HG03025 (cell line): ENCODE measurements around the gene ESRP2.
A peak's percentile ranks its signal among the peaks of the same experiment; 100 is the strongest.

Experiments
- ATAC-seq: cut with Tn5 transposase; IDR thresholded peaks from one replicate; pipeline ENCODE4 v1.9.1; 2021; ENCODE audit warnings: mild to moderate bottlenecking, moderate library complexity; ENCODE audit not compliant: unreplicated experiment, low FRiP score

The ESRP2 gene

GRCh38 chr16:68235887-68236136 lies at the start of gene ESRP2:
ESRP2 (minus strand) TSS chr16:68236127; CDS start chr16:68236045, 82 bp downstream.
- ATAC-seq, result no peak

DNA sequence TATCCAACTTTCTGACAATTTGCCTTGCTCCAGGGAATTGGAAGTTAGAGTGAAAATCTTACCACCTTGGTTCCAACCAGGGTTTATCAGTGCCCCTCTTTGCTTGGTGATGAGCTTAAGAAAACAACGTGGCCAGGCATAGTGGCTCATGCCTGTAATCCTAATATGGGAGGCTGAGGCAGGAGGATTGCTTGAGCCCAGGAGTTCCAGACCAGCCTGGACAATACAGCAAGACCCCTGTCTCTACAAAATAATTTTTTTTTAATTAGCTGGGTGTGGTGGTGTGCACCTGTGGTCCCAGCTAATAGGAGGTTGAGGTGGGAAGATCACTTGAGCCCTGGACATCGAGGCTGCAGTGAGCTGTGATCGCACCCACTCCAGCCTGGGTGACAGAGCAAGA lies 49.8 kb upstream of the ESRP2 start:
- no peak for ATAC-seq

- peak; percentile 46 for ATAC-seq
These were observed 48.9 kb upstream of the ESRP2 start for GRCh38 chr16:68284847-68285246.

GRCh38 chr16:68283801-68284598 lies 48.1 kb upstream of the ESRP2 start:
- ATAC-seq, result no peak

DNA sequence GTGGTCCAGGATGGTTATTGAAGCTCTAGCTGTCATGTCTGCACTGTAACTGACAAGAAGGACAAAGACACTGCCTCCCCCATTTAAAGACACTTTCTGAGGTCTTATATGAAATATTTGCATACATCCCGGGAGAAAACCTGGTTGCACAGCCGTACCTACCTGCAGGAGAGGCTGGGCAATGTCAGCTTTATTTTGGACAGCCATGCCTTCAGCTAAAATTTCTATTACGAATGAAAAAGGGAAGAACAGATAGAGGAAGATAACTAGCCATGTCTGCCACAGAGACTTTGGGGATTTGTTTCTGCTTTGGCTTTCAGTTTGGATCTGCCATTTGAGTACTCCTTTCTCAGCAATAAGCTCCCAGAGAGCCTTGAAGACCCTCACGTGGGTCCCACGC lies 47.4 kb upstream of the ESRP2 start:
- ATAC-seq, result no peak

GRCh38 chr16:68282064-68282452 lies 46.1 kb upstream of the ESRP2 start:
- ATAC-seq, result no peak

- ATAC-seq, result no peak
These were observed 45.6 kb upstream of the ESRP2 start for GRCh38 chr16:68281368-68282063.

DNA sequence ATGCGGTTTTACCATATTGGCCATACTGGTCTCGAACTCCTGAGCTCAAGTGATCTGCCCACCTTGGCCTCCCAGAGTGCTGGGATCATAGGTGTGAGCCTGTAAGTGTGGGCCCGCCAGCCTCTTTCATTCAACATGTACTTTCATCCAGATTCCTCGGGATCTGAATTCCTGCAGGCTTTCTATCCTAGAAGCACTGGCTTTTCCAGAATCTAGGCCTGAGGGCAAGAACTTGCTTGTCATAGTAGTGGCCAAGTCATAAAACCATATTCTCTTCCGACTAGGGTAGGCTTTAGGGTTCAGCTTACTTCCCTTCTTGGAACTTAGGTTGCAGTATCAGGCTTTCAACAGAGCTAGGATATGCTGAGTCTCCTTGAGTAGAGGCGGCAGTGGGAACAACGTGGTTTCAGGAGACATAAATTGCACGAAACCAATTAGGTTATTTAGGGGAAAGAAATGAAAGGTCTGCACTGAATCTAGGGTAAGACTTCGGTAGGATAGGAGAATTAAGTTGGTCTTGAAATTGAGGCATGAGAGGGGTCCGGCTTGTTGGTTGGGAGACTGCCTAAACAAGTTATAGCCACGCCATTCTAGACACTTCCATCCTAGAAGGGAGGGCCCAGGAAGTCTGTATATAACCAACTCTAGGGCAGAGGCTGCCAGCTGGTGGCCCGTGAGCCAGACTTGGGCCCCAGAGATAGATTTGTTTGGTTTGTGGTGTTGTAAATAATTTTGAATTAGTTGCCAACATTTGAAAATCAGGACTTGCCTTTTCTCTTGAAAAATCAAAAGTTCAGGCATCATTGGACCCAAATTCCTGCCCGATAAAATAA lies 44.0 kb upstream of the ESRP2 start:
- ATAC-seq, result no peak

DNA sequence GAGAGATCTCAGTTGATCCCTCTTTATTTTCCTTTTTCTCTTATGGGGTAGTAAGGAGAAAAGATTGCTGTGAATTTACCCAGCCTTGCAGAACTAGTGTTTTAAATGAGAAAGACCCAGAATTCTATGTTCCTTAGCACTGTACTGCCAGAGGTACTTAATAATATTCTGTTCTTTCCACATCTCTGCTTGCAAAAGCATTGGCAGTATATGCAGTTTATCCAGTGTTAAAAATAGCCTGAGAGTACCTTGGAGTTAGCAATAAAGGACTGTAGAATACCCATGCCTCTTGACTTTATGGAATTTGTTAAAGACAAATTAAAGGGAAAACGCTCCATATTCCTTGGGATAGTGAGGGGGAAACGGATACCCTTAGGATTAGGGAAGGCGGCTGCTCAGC lies 40.3 kb upstream of the ESRP2 start:
- ATAC-seq, result no peak

DNA sequence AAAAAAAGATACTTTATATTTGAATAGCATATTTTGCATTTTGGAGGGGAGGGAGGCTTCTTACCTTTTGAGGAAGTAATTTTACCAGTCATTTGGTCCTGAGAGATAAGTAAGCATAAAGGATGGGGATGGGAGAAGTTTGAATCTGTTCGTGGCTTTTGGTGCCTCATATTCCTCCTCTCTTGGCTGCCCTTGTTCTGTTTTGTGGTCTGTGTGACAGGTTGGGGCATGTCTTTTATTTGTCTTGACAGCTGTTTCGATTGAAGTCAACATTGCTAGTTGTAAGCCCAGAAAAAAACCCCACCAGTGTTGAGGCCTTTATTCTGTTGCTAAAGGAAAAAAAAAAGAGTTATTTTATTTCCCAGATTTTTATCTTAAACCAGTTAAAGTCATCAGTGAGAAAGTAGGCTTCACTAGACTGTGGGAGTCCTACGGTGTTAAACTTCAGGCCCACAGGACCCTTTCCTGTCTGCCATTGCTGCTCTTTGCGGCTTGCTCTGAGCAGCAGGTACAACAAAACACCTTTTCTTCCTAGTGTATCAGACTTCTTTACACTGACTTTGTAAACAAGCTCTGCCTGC lies 39.8 kb upstream of the ESRP2 start:
- ATAC-seq, result no peak

DNA sequence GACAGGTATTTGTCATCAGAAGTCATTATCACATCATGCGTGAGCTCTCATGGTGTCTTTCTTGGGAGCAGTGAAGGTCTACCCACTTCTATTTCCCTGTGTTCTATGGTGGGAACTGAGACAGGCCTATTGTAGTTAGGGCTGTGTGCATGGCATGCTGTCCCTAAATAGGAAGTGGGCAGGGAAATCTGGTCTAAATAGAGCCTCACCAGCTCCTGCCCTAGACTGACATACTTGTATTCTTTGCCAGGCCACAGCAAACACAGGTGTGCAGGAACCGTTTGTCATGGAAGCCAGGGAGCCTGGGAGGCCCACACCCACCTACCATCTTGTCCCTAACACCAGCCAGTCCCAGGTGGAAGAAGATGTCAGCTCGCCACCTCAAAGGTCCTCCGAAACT lies 38.5 kb upstream of the ESRP2 start:
- ATAC-seq, result no peak

DNA sequence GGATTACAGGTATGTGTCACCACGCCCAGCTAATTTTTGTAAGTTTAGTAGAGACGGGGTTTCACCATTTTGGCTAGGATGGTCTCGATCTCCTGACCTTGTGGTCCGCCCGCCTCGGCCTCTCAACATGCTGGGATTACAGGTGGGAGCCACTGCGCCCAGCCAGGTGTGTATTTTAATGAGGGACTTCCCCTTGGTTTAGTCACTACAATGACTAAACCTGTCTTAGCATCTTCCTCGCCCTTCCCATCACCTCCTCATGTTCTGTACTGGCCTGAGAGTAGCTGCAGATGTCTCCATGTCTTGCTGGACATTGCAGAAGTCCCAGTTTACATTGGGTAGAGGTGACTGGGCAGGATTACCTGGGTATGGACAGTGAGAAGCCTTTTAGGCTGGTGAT lies 38.0 kb upstream of the ESRP2 start:
- ATAC-seq, result no peak

DNA sequence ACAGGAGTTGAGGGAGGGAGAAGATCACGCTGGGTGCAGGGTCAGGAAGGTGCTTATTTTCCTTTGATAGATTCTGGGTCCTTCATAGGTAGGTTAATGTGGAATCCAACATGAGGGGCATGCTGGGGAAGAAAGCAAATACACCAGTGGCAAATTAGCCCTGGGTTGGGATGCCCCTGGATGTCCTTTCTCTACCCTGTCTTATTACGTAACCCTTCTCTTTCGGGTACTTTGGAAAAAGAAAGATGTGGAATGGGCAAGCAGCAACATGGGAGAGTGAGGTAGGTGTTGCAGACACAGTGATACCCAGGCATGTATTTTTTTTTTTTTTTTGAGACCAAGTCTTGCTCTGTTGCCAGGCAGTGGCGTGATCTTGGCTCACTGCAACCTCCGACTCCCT lies 37.5 kb upstream of the ESRP2 start:
- ATAC-seq, result no peak

- no peak for ATAC-seq
These were observed 36.7 kb upstream of the ESRP2 start for GRCh38 chr16:68272507-68273209.

DNA sequence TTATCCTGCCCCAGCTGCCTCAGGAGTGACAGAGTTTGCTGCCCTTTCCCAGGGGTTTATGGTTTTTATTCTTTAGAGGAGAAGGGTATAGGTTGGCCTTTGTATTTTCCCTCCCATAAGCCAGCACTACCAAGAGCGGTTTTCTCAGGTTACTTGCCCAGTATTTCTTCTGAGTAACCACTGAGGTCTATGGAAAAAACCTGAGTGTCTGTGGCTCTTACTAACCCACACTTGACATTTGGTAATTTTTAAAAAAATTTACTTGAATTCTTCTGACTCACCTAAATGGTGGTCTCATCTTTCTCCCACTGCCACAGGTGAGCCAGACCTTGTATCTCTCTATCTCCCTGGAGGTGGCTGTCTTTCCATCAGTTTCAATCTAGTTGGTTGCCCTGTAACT lies 34.4 kb upstream of the ESRP2 start:
- ATAC-seq, result no peak

- no peak for ATAC-seq
These were observed 33.9 kb upstream of the ESRP2 start for GRCh38 chr16:68269793-68270192.

DNA sequence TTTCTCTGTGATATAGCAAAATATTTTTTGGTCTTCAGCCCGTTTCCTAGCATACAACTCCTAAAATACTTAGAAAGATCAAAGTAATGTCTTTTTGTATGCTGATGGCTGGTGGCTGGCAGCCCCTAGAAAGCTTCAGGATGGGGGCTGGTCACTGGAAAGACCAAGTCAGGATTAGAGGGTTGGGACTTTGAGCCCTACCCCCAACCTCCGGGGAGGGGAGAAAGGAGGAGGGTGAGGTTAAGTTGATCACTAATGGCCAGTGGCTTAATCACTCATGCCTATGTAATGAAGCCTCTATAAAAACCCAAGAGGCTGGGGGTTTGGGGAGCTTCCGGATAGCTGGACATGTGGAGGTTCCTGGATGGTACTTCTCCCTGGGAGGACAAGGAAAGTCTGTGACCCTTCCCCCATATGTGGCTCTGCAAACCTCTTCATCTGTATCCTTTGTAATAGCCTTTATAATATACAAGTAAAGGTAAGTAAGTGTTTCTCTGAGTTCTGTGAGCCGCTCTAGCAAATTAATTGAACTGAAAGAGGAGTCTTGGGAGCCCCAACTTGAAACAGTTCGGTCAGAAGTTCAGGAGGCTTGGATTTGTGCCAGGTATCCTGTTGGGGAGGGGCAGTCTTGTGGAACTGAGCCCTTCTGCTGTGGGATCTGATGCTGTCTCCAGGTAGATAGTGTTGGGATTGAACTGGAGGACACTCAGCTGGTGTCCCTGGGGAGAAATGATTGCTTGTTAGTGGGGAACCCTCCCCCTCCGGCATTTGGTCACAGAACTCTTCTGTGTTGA lies 31.9 kb upstream of the ESRP2 start:
- no peak for ATAC-seq

DNA sequence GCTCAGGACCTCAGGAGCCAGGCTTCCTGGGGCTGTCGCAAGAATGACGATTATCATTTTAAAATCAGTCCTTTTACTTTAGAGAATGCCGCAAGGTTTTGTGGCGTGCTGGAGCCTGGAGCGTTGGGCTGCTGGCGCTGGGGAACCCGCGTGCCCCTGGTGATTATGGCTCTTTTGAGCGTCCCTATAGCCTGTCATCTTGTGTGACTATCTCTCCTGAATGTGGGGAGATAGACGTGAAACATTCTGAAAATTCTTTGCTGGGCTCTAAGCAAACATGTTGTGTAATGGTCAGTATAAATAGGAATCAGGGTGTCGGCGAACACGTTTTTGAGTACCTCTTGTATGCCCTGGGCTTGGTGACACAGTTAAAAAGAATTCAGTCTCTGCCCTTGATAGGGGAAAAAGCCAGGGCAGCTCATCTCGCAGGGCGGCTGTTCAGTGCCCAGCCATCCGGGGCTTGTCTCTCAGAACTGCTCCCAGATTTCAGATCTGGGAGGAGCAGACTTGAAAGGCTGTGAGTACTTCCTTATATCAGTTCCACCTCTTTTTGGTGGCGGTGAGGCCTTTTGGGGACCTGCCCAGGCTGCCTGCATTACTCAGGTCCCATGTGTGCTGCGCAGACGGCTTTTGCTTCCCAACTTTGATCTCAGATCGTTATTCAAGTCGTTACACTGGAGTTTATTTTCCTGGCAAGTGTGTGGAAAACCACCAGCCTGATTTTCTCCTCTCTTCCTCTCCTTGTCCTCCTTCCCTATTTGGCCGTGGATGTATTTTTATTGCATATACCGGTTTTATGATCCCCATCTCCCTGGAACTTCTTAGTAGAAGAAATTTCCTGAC lies 29.4 kb upstream of the ESRP2 start:
- peak; percentile 5 for ATAC-seq
